ENCODE data around the gene ST8SIA2.

ST8SIA2 gene

GRCh38 chr15:92480361-92480760 lies 86.7 kb downstream of the ST8SIA2 start:
- H3K4me3 ChIP-seq (ENCODE audit: low read depth, low read length), result no peak overlapping the region
- TF ChIP-seq CTCF (IDR thresholded peaks at IDR 0.05; ENCODE audit: low read depth, low read length, missing control alignments), result no peak
- DNase-seq (ENCODE audit: low read depth), result no peak
- in situ Hi-C loops (cut with HindIII; ENCODE audit: low sequenced_read_pairs), result no loop called here

- DNase-seq (ENCODE audit: low read depth), result no peak
- H3K4me3 ChIP-seq (ENCODE audit: low read depth, low read length), result no peak overlapping the region
- in situ Hi-C loops (cut with HindIII; ENCODE audit: low sequenced_read_pairs), result no loop called here
- TF ChIP-seq CTCF (IDR thresholded peaks at IDR 0.05; ENCODE audit: low read depth, low read length, missing control alignments), result no peak
Measured at GRCh38 chr15:92485441-92485840, 91.8 kb downstream of the ST8SIA2 start.

GRCh38 chr15:92492551-92493115 lies 99.0 kb downstream of the ST8SIA2 start:
- in situ Hi-C loops (cut with HindIII; ENCODE audit: low sequenced_read_pairs), result no loop called here
- no peak overlapping the region for H3K4me3 ChIP-seq (ENCODE audit: low read depth, low read length)
- DNase-seq (ENCODE audit: low read depth), result no peak
- no peak for TF ChIP-seq CTCF (IDR thresholded peaks at IDR 0.05; ENCODE audit: low read depth, low read length, missing control alignments)

GRCh38 chr15:92494806-92495336 lies 101.2 kb downstream of the ST8SIA2 start:
- DNase-seq (ENCODE audit: low read depth), result no peak
- H3K4me3 ChIP-seq (ENCODE audit: low read depth, low read length), result no peak overlapping the region
- no peak for TF ChIP-seq CTCF (IDR thresholded peaks at IDR 0.05; ENCODE audit: low read depth, low read length, missing control alignments)
- in situ Hi-C loops (cut with HindIII; ENCODE audit: low sequenced_read_pairs), result no loop called here

- DNase-seq (ENCODE audit: low read depth), result no peak
- in situ Hi-C loops (cut with HindIII; ENCODE audit: low sequenced_read_pairs), result no loop called here
- no peak overlapping the region for H3K4me3 ChIP-seq (ENCODE audit: low read depth, low read length)
- no peak for TF ChIP-seq CTCF (IDR thresholded peaks at IDR 0.05; ENCODE audit: low read depth, low read length, missing control alignments)
Measured at GRCh38 chr15:92495446-92495845, 101.8 kb downstream of the ST8SIA2 start.

- no peak overlapping the region for H3K4me3 ChIP-seq (ENCODE audit: low read depth, low read length)
- no peak for TF ChIP-seq CTCF (IDR thresholded peaks at IDR 0.05; ENCODE audit: low read depth, low read length, missing control alignments)
- DNase-seq (ENCODE audit: low read depth), result no peak
- in situ Hi-C loops (cut with HindIII; ENCODE audit: low sequenced_read_pairs), result no loop called here
Measured at GRCh38 chr15:92499731-92500530, 106.2 kb downstream of the ST8SIA2 start.
